Astrocyte (in vitro differentiated cells and primary cell): ENCODE measurements around the gene FCMR. TPM values are rescaled to one million over a fixed set of nuclear protein-coding genes. Genes with fewer than 3 reads are reported as not detected.

Experiments
- DNase-seq: peaks from one replicate; pipeline ENCODE4 v3.0.0-alpha.2; 2010; ENCODE audit warnings: low read depth
- FAIRE-seq: peaks from 2 replicates; lab custom pipeline; 2011; peaks lifted over from hg19 to GRCh38; lab: Jason Lieb, UNC
- H2AFZ ChIP-seq: 2 replicates; pipeline ENCODE4 v1.6.0; 2012; ENCODE audit warnings: low read depth, low read length, inconsistent platforms
- H3K27ac ChIP-seq: 2 replicates; pipeline ENCODE4 v1.5.1; 2011; ENCODE audit warnings: low read depth, low read length, inconsistent platforms
- H3K27me3 ChIP-seq: 2 replicates; pipeline ENCODE4 v1.6.0; 2011; ENCODE audit warnings: low read length, inconsistent platforms; ENCODE audit not compliant: insufficient read depth
- H3K36me3 ChIP-seq: 2 replicates; pipeline ENCODE4 v1.5.1; 2011; ENCODE audit warnings: low read length, inconsistent platforms; ENCODE audit not compliant: insufficient read depth
- H3K4me1 ChIP-seq: 2 replicates; pipeline ENCODE4 v1.5.1; 2011; ENCODE audit warnings: low read length, inconsistent platforms; ENCODE audit not compliant: insufficient read depth
- H3K4me2 ChIP-seq: 2 replicates; pipeline ENCODE4 v1.6.0; 2012; ENCODE audit warnings: low read length, inconsistent platforms
- H3K4me3 ChIP-seq: 2 replicates; pipeline ENCODE4 v1.5.1; 2011; ENCODE audit warnings: low read depth, mild to moderate bottlenecking, low read length, inconsistent platforms; ENCODE audit not compliant: insufficient read depth
- H3K79me2 ChIP-seq: 2 replicates; pipeline ENCODE4 v1.6.0; 2012; ENCODE audit warnings: mild to moderate bottlenecking, low read length, inconsistent platforms; ENCODE audit not compliant: insufficient read depth
- H3K9ac ChIP-seq: 2 replicates; pipeline ENCODE4 v1.6.0; 2012; ENCODE audit warnings: mild to moderate bottlenecking, low read length, inconsistent platforms
- H3K9me3 ChIP-seq: 2 replicates; pipeline ENCODE4 v1.5.1; 2012; ENCODE audit warnings: low read depth, mild to moderate bottlenecking, low read length, inconsistent platforms; ENCODE audit not compliant: insufficient read depth
- H4K20me1 ChIP-seq: 2 replicates; pipeline ENCODE4 v1.6.0; 2012; ENCODE audit warnings: low read length, inconsistent platforms; ENCODE audit not compliant: insufficient read depth
- H3K27ac Mint-ChIP-seq: one replicate; pipeline ENCODE4 v1.8.0; 2021; ENCODE audit warnings: mild to moderate bottlenecking, mixed read lengths; ENCODE audit not compliant: unreplicated experiment
- H3K27me3 Mint-ChIP-seq: one replicate; pipeline ENCODE4 v1.8.0; 2021; ENCODE audit warnings: low read depth, mixed read lengths; ENCODE audit not compliant: unreplicated experiment
- H3K36me3 Mint-ChIP-seq: one replicate; pipeline ENCODE4 v1.8.0; 2021; ENCODE audit warnings: low read depth, mixed read lengths; ENCODE audit not compliant: unreplicated experiment
- H3K4me1 Mint-ChIP-seq: one replicate; pipeline ENCODE4 v1.8.0; 2021; ENCODE audit warnings: low read depth, mixed read lengths; ENCODE audit not compliant: unreplicated experiment
- H3K4me3 Mint-ChIP-seq: one replicate; pipeline ENCODE4 v1.8.0; 2021; ENCODE audit warnings: mild to moderate bottlenecking, moderate library complexity, mixed read lengths; ENCODE audit not compliant: unreplicated experiment
- H3K9me3 Mint-ChIP-seq: one replicate; pipeline ENCODE4 v1.8.0; 2021; ENCODE audit warnings: mild to moderate bottlenecking, mixed read lengths; ENCODE audit not compliant: unreplicated experiment
- CTCF ChIP-seq: IDR thresholded peaks from 2 replicates; pipeline ENCODE4 v1.5.1; 2011; ENCODE audit warnings: low read depth, mild to moderate bottlenecking, inconsistent platforms, low read length, moderate library complexity; ENCODE audit not compliant: insufficient read depth
- EZH2 ChIP-seq: IDR thresholded peaks from 2 replicates; pipeline ENCODE4 v1.6.1; 2012; ENCODE audit warnings: mild to moderate bottlenecking, low read length, inconsistent platforms; ENCODE audit not compliant: insufficient read depth
- total RNA-seq: library from RNA; stranded (reverse); gene quantifications from 2 replicates; pipeline ENCODE4 v1.2.1, GENCODE V29; 2021

The FCMR gene
- total RNA-seq, 1 donor from 2014 or later: 0.73 TPM

- no peak overlapping the region for H2AFZ ChIP-seq
Observed at GRCh38 chr1:206923009-206923960, 1.5 kb upstream of the FCMR start.

GRCh38 chr1:206922524-206922923 is 783 bp upstream of the FCMR start:
- Mint-ChIP-seq H3K4me3 (no peak overlapping the region), H3K36me3 (no peaks in the 10 kb centered on the region), H3K4me1 (no peaks in the 10 kb centered on the region), H3K27me3 (peaks cover 20% of the 10 kb centered on the region), H3K27ac (no peak overlapping the region), H3K9me3 (peaks cover 2% of the 10 kb centered on the region)
- Histone ChIP-seq H4K20me1 (no peaks in the 10 kb centered on the region), H3K27ac (no peak overlapping the region), H3K36me3 (no peaks in the 10 kb centered on the region), H3K4me2 (no peak overlapping the region), H2AFZ (no peak overlapping the region), H3K4me1 (no peaks in the 10 kb centered on the region), H3K27me3 (peaks cover 3% of the 10 kb centered on the region), H3K9ac (no peak overlapping the region), H3K4me3 (no peak overlapping the region), H3K79me2 (no peaks in the 10 kb centered on the region), H3K9me3 (peaks cover 3% of the 10 kb centered on the region)
- DNase-seq (no peak), FAIRE-seq (no peak)
- TF ChIP-seq EZH2 (no peak), CTCF (no peak)

More at GRCh38 chr1:206923009-206923960, 1.5 kb upstream of the FCMR start:
- Histone ChIP-seq H4K20me1 (no peaks in the 10 kb centered on the region), H3K79me2 (no peaks in the 10 kb centered on the region), H3K27me3 (peaks cover 3% of the 10 kb centered on the region), H3K27ac (no peak overlapping the region), H3K4me3 (no peak overlapping the region), H3K9ac (no peak overlapping the region), H3K4me1 (no peaks in the 10 kb centered on the region), H3K9me3 (peaks cover 3% of the 10 kb centered on the region), H3K36me3 (no peaks in the 10 kb centered on the region), H3K4me2 (no peak overlapping the region)
- FAIRE-seq (no peak), DNase-seq (no peak)
- no peak for TF ChIP-seq CTCF
- no peak for TF ChIP-seq EZH2
- H3K36me3 Mint-ChIP-seq: no peaks in the 10 kb centered on the region
- no peak overlapping the region for H3K4me3 Mint-ChIP-seq
- H3K9me3 Mint-ChIP-seq: peaks cover 2% of the 10 kb centered on the region
- no peaks in the 10 kb centered on the region for H3K4me1 Mint-ChIP-seq
- H3K27ac Mint-ChIP-seq: no peak overlapping the region
- H3K27me3 Mint-ChIP-seq: peaks cover 14% of the 10 kb centered on the region

DNA sequence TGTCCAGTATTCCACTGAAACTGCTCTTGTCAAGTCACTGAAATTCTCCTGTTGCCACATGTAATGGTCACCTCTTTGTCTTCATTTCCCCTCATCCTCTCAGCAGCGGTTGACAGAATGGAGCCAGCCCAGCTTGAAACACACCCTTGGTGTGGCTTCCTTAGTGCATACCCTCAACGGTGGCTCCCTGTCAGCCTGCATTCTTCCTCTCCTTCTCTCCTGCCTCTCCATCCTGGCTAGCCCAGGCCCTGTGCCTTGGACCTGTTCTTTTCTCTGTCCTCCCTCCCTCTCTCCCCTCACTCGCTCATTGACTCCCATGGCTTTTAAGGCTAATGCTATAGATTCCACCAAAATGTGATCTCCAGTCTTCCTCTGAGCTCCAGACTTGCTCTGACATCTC is 3.7 kb downstream of the FCMR start:
- H2AFZ ChIP-seq: no peak overlapping the region
- TF ChIP-seq EZH2 (no peak), CTCF (no peak)
- H3K4me3 Mint-ChIP-seq: no peak overlapping the region
- no peaks in the 10 kb centered on the region for H3K4me1 Mint-ChIP-seq
- no peaks in the 10 kb centered on the region for H3K4me1 ChIP-seq
- H3K27ac Mint-ChIP-seq: no peak overlapping the region
- no peaks in the 10 kb centered on the region for H3K36me3 Mint-ChIP-seq
- H3K9me3 ChIP-seq: no peaks in the 10 kb centered on the region
- peaks cover 60% of the 10 kb centered on the region for H3K27me3 Mint-ChIP-seq
- peaks cover 2% of the 10 kb centered on the region for H3K9me3 Mint-ChIP-seq
- no peak overlapping the region for H3K27ac ChIP-seq
- FAIRE-seq (no peak), DNase-seq (no peak)
- peaks cover 20% of the 10 kb centered on the region for H3K27me3 ChIP-seq
- H3K9ac ChIP-seq: no peak overlapping the region
- H3K4me3 ChIP-seq: no peak overlapping the region
- no peaks in the 10 kb centered on the region for H3K36me3 ChIP-seq
- no peak overlapping the region for H3K4me2 ChIP-seq
- no peaks in the 10 kb centered on the region for H4K20me1 ChIP-seq
- H3K79me2 ChIP-seq: no peaks in the 10 kb centered on the region
